Activated T-cell treated with anti-CD3 and anti-CD28 coated beads, Interleukin-2, amount 50 U/mL, for 24 hours (primary cell): ENCODE measurements around the gene MYL1.

ENCODE experiments used
- DNase-seq: peaks from one replicate; pipeline ENCODE4 v3.0.0-alpha.2; 2020
- H3K27ac Mint-ChIP-seq: 2 replicates; pipeline ENCODE4 v1.8.0; 2020; ENCODE audit warnings: mild to moderate bottlenecking, mixed read lengths
- H3K27me3 Mint-ChIP-seq: 2 replicates; pipeline ENCODE4 v1.8.0; 2020; ENCODE audit warnings: mixed read lengths
- H3K36me3 Mint-ChIP-seq: 2 replicates; pipeline ENCODE4 v1.8.0; 2020; ENCODE audit warnings: low read depth, mixed read lengths
- H3K4me1 Mint-ChIP-seq: 2 replicates; pipeline ENCODE4 v1.8.0; 2020; ENCODE audit warnings: low read depth, mixed read lengths
- H3K4me3 Mint-ChIP-seq: 2 replicates; pipeline ENCODE4 v1.8.0; 2020; ENCODE audit warnings: mild to moderate bottlenecking, moderate library complexity, mixed read lengths
- H3K9me3 Mint-ChIP-seq: 2 replicates; pipeline ENCODE4 v1.8.0; 2020; ENCODE audit warnings: mixed read lengths

Gene MYL1

GRCh38 chr2:210299866-210300373 is 15.1 kb downstream of the MYL1 start:
- H3K4me3 Mint-ChIP-seq: no peak overlapping the region
- no peak overlapping the region for H3K27ac Mint-ChIP-seq
- no peaks in the 10 kb centered on the region for H3K36me3 Mint-ChIP-seq
- no peaks in the 10 kb centered on the region for H3K27me3 Mint-ChIP-seq
- no peaks in the 10 kb centered on the region for H3K9me3 Mint-ChIP-seq
- H3K4me1 Mint-ChIP-seq: no peaks in the 10 kb centered on the region
- DNase-seq: no peak

GRCh38 chr2:210288408-210288807 is 26.6 kb downstream of the MYL1 start:
- Mint-ChIP-seq H3K27ac (no peak overlapping the region), H3K36me3 (no peaks in the 10 kb centered on the region), H3K4me1 (no peaks in the 10 kb centered on the region), H3K9me3 (peaks cover 4% of the 10 kb centered on the region), H3K27me3 (no peaks in the 10 kb centered on the region), H3K4me3 (no peak overlapping the region)
- DNase-seq: no peak

GRCh38 chr2:210287301-210287700 is 27.7 kb downstream of the MYL1 start:
- no peaks in the 10 kb centered on the region for H3K4me1 Mint-ChIP-seq
- no peaks in the 10 kb centered on the region for H3K36me3 Mint-ChIP-seq
- H3K27ac Mint-ChIP-seq: no peak overlapping the region
- H3K4me3 Mint-ChIP-seq: no peak overlapping the region
- DNase-seq: no peak
- H3K9me3 Mint-ChIP-seq: peaks cover 5% of the 10 kb centered on the region
- H3K27me3 Mint-ChIP-seq: no peaks in the 10 kb centered on the region

- no peak for DNase-seq
- Mint-ChIP-seq H3K4me1 (no peaks in the 10 kb centered on the region), H3K27ac (no peak overlapping the region), H3K9me3 (peaks cover 5% of the 10 kb centered on the region), H3K27me3 (no peaks in the 10 kb centered on the region), H3K36me3 (no peaks in the 10 kb centered on the region), H3K4me3 (no peak overlapping the region)
Measured at GRCh38 chr2:210286123-210286680, 28.8 kb downstream of the MYL1 start.

- Mint-ChIP-seq H3K4me3 (no peak overlapping the region), H3K9me3 (no peaks in the 10 kb centered on the region), H3K36me3 (no peaks in the 10 kb centered on the region), H3K27me3 (peaks cover 3% of the 10 kb centered on the region), H3K27ac (no peak overlapping the region), H3K4me1 (no peaks in the 10 kb centered on the region)
- no peak for DNase-seq
Measured at GRCh38 chr2:210277133-210277532, 37.8 kb downstream of the MYL1 start.

- no peaks in the 10 kb centered on the region for H3K36me3 Mint-ChIP-seq
- H3K4me1 Mint-ChIP-seq: no peaks in the 10 kb centered on the region
- H3K27me3 Mint-ChIP-seq: peaks cover 3% of the 10 kb centered on the region
- DNase-seq: no peak
- H3K9me3 Mint-ChIP-seq: no peaks in the 10 kb centered on the region
- no peak overlapping the region for H3K27ac Mint-ChIP-seq
- no peak overlapping the region for H3K4me3 Mint-ChIP-seq
Measured at GRCh38 chr2:210271300-210271699, 43.7 kb downstream of the MYL1 start.

- no peak for DNase-seq
- Mint-ChIP-seq H3K27me3 (peaks cover 5% of the 10 kb centered on the region), H3K9me3 (no peaks in the 10 kb centered on the region), H3K27ac (no peak overlapping the region), H3K4me1 (no peaks in the 10 kb centered on the region), H3K36me3 (no peaks in the 10 kb centered on the region), H3K4me3 (no peak overlapping the region)
Measured at GRCh38 chr2:210269148-210269547, 45.8 kb downstream of the MYL1 start.

- Mint-ChIP-seq H3K9me3 (no peaks in the 10 kb centered on the region), H3K4me1 (no peaks in the 10 kb centered on the region), H3K36me3 (no peaks in the 10 kb centered on the region)
Measured at GRCh38 chr2:210268281-210268680, 46.7 kb downstream of the MYL1 start.

GRCh38 chr2:210267698-210268097 is 47.3 kb downstream of the MYL1 start:
- no peak for DNase-seq
- no peaks in the 10 kb centered on the region for H3K9me3 Mint-ChIP-seq
- H3K36me3 Mint-ChIP-seq: no peaks in the 10 kb centered on the region
- H3K27me3 Mint-ChIP-seq: peaks cover 5% of the 10 kb centered on the region
- H3K4me1 Mint-ChIP-seq: no peaks in the 10 kb centered on the region
- H3K4me3 Mint-ChIP-seq: no peak overlapping the region
- H3K27ac Mint-ChIP-seq: no peak overlapping the region

More at GRCh38 chr2:210268281-210268680, 46.7 kb downstream of the MYL1 start:
- H3K27ac Mint-ChIP-seq: no peak overlapping the region
- H3K4me3 Mint-ChIP-seq: no peak overlapping the region
- no peak for DNase-seq
- peaks cover 5% of the 10 kb centered on the region for H3K27me3 Mint-ChIP-seq

- Mint-ChIP-seq H3K27ac (no peak overlapping the region), H3K4me1 (no peaks in the 10 kb centered on the region), H3K9me3 (no peaks in the 10 kb centered on the region)
Measured at GRCh38 chr2:210264282-210264681, 50.7 kb downstream of the MYL1 start.

GRCh38 chr2:210263841-210264240 is 51.1 kb downstream of the MYL1 start:
- H3K4me1 Mint-ChIP-seq: no peaks in the 10 kb centered on the region

More at GRCh38 chr2:210264282-210264681, 50.7 kb downstream of the MYL1 start:
- Mint-ChIP-seq H3K27me3 (peaks cover 5% of the 10 kb centered on the region), H3K36me3 (no peaks in the 10 kb centered on the region), H3K4me3 (no peak overlapping the region)
- DNase-seq: no peak

GRCh38 chr2:210262036-210262435 is 52.9 kb downstream of the MYL1 start:
- Mint-ChIP-seq H3K36me3 (no peaks in the 10 kb centered on the region), H3K9me3 (no peaks in the 10 kb centered on the region), H3K4me3 (no peak overlapping the region), H3K4me1 (no peaks in the 10 kb centered on the region), H3K27ac (no peak overlapping the region), H3K27me3 (peaks cover 6% of the 10 kb centered on the region)
- no peak for DNase-seq

More at GRCh38 chr2:210263841-210264240, 51.1 kb downstream of the MYL1 start:
- H3K27me3 Mint-ChIP-seq: peaks cover 5% of the 10 kb centered on the region
- DNase-seq: no peak
- no peak overlapping the region for H3K4me3 Mint-ChIP-seq
- H3K36me3 Mint-ChIP-seq: no peaks in the 10 kb centered on the region
- no peaks in the 10 kb centered on the region for H3K9me3 Mint-ChIP-seq
- no peak overlapping the region for H3K27ac Mint-ChIP-seq

- Mint-ChIP-seq H3K27ac (no peak overlapping the region), H3K36me3 (no peaks in the 10 kb centered on the region), H3K9me3 (no peaks in the 10 kb centered on the region), H3K27me3 (peaks cover 7% of the 10 kb centered on the region), H3K4me3 (no peak overlapping the region), H3K4me1 (no peaks in the 10 kb centered on the region)
- no peak for DNase-seq
Measured at GRCh38 chr2:210259687-210260086, 55.3 kb downstream of the MYL1 start.

GRCh38 chr2:210252699-210253606 is 62.0 kb downstream of the MYL1 start:
- H3K27ac Mint-ChIP-seq: no peak overlapping the region
- peaks cover 2% of the 10 kb centered on the region for H3K27me3 Mint-ChIP-seq

GRCh38 chr2:210250622-210251021 is 64.4 kb downstream of the MYL1 start:
- no peak overlapping the region for H3K27ac Mint-ChIP-seq
- H3K27me3 Mint-ChIP-seq: no peaks in the 10 kb centered on the region
- no peaks in the 10 kb centered on the region for H3K4me1 Mint-ChIP-seq
- no peak for DNase-seq
- H3K36me3 Mint-ChIP-seq: no peaks in the 10 kb centered on the region
- H3K4me3 Mint-ChIP-seq: no peak overlapping the region
- no peaks in the 10 kb centered on the region for H3K9me3 Mint-ChIP-seq

More at GRCh38 chr2:210252699-210253606, 62.0 kb downstream of the MYL1 start:
- Mint-ChIP-seq H3K4me3 (no peak overlapping the region), H3K36me3 (no peaks in the 10 kb centered on the region), H3K4me1 (no peaks in the 10 kb centered on the region), H3K9me3 (no peaks in the 10 kb centered on the region)
- DNase-seq: no peak
